ENCODE measurements around the gene THUMPD2.
"Not testable (repeated sequence)": the region's sequence is repeated elsewhere in the genome, so short reads cannot be mapped to it uniquely, and the experiment has no call there.

Gene THUMPD2

GRCh38 chr2:39800752-39801151 lies 21.7 kb upstream of the THUMPD2 start:
- no peak for DNase-seq
- Histone ChIP-seq H3K36me3 (replicated peaks; ENCODE audit: insufficient read depth, low read length) (no peaks in the 10 kb centered on the region), H3F3A (ENCODE audit: insufficient read depth, low read length) (no peaks in the 10 kb centered on the region), H3K4me1 (ENCODE audit: low read length) (no peaks in the 10 kb centered on the region), H4K20me1 (ENCODE audit: insufficient read depth, low read length) (no peaks in the 10 kb centered on the region), H3K27ac (ENCODE audit: low read length) (no peak overlapping the region), H2AFZ (ENCODE audit: low read length) (no peak overlapping the region), H3K4me2 (ENCODE audit: low read depth, low read length) (no peak overlapping the region), H3K27me3 (replicated peaks; ENCODE audit: insufficient read depth, low read length) (no peaks in the 10 kb centered on the region), H3K79me2 (ENCODE audit: low read length) (no peaks in the 10 kb centered on the region), H3K9me2 (replicated peaks; ENCODE audit: insufficient read depth, low read length) (no peaks in the 10 kb centered on the region), H3K4me3 (ENCODE audit: low read length) (no peak overlapping the region), H3K9me3 (replicated peaks; ENCODE audit: insufficient read depth, low read length) (no peaks in the 10 kb centered on the region), H3K9ac (ENCODE audit: low read length) (no peak overlapping the region)
- TF ChIP-seq EZH2 (optimal IDR thresholded peaks at IDR 0.05; ENCODE audit: low read depth, low read length) (no peak), EZH2phosphoT487 (IDR thresholded peaks at IDR 0.05; ENCODE audit: low read length) (no peak), CTCF (IDR thresholded peaks at IDR 0.05; ENCODE audit: low read length) (no peak)

GRCh38 chr2:39796134-39796533 lies 17.1 kb upstream of the THUMPD2 start:
- TF ChIP-seq EZH2phosphoT487 (IDR thresholded peaks at IDR 0.05; ENCODE audit: low read length) (no peak), CTCF (IDR thresholded peaks at IDR 0.05; ENCODE audit: low read length) (no peak), EZH2 (optimal IDR thresholded peaks at IDR 0.05; ENCODE audit: low read depth, low read length) (no peak)
- no peak overlapping the region for H3K4me3 ChIP-seq (ENCODE audit: low read length)
- no peak for DNase-seq
- no peak overlapping the region for H3K4me2 ChIP-seq (ENCODE audit: low read depth, low read length)
- H3K27ac ChIP-seq (ENCODE audit: low read length), result no peak overlapping the region
- H3K36me3 ChIP-seq (replicated peaks; ENCODE audit: insufficient read depth, low read length), result no peaks in the 10 kb centered on the region
- H3K9me2 ChIP-seq (replicated peaks; ENCODE audit: insufficient read depth, low read length), result no peaks in the 10 kb centered on the region
- H2AFZ ChIP-seq (ENCODE audit: low read length), result no peak overlapping the region
- H4K20me1 ChIP-seq (ENCODE audit: insufficient read depth, low read length), result no peaks in the 10 kb centered on the region
- no peaks in the 10 kb centered on the region for H3K9me3 ChIP-seq (replicated peaks; ENCODE audit: insufficient read depth, low read length)
- no peaks in the 10 kb centered on the region for H3F3A ChIP-seq (ENCODE audit: insufficient read depth, low read length)
- no peak overlapping the region for H3K9ac ChIP-seq (ENCODE audit: low read length)
- no peaks in the 10 kb centered on the region for H3K4me1 ChIP-seq (ENCODE audit: low read length)
- no peaks in the 10 kb centered on the region for H3K27me3 ChIP-seq (replicated peaks; ENCODE audit: insufficient read depth, low read length)
- H3K79me2 ChIP-seq (ENCODE audit: low read length), result no peaks in the 10 kb centered on the region

DNA sequence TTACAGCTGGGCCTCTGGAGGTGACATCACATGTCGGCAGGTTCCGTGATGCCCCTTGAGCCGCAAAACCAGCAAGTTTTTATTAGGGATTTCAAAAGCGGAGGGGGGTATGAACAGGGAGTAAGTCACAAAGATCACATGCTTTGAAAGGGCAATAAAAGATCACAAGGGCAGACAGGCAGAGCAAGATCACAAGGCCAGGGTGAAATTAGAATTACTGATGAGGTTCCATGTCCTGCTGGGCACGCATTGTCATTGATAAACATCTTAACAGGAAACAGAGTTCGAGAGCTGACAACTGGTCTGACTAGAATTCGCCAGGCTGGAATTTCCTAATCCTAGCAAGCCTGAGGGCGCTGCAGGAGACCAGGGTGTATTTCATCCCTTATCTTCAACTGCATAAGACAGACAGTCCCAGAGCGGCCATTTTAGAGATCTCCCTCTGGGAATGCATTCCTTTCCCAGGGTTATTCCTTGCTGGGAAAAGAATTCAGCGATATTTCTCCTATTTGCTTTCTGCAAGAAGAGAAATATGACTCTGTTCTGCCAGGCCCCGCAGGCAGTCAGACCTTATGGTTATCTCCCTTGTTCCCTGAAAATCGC lies 11.3 kb upstream of the THUMPD2 start:
- not testable (repeated sequence) for H3K9me3 ChIP-seq (replicated peaks; ENCODE audit: insufficient read depth, low read length); H3K4me1 ChIP-seq (ENCODE audit: low read length); H3K4me3 ChIP-seq (ENCODE audit: low read length); H3F3A ChIP-seq (ENCODE audit: insufficient read depth, low read length); H3K27me3 ChIP-seq (replicated peaks; ENCODE audit: insufficient read depth, low read length); H3K27ac ChIP-seq (ENCODE audit: low read length); DNase-seq; H2AFZ ChIP-seq (ENCODE audit: low read length); H3K9ac ChIP-seq (ENCODE audit: low read length); H4K20me1 ChIP-seq (ENCODE audit: insufficient read depth, low read length); H3K79me2 ChIP-seq (ENCODE audit: low read length); H3K4me2 ChIP-seq (ENCODE audit: low read depth, low read length); H3K9me2 ChIP-seq (replicated peaks; ENCODE audit: insufficient read depth, low read length); H3K36me3 ChIP-seq (replicated peaks; ENCODE audit: insufficient read depth, low read length)

DNA sequence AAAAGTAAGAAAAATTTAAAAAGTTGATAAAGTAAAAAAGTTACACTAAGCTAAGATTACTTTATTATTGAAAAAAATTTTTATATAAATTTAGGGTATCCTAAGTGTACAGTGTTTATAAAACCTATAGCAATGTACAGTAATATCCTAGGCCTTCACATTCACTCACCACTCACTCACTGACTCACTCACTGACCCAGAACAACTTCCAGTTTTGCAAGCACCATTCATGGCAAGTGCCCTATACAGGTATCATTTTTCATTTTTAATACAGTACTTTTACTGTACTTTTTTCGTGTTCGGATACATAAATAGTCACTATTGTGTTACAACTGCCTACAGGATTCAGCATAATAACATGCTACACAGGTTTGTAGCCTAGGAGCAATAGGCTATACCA lies 8.9 kb upstream of the THUMPD2 start:
- Histone ChIP-seq H3K36me3 (replicated peaks; ENCODE audit: insufficient read depth, low read length) (no peaks in the 10 kb centered on the region), H3K27ac (ENCODE audit: low read length) (no peak overlapping the region), H4K20me1 (ENCODE audit: insufficient read depth, low read length) (no peaks in the 10 kb centered on the region), H3K27me3 (replicated peaks; ENCODE audit: insufficient read depth, low read length) (no peaks in the 10 kb centered on the region), H3K9ac (ENCODE audit: low read length) (no peak overlapping the region), H3K4me2 (ENCODE audit: low read depth, low read length) (no peak overlapping the region), H3K4me3 (ENCODE audit: low read length) (no peak overlapping the region), H2AFZ (ENCODE audit: low read length) (no peak overlapping the region), H3K9me3 (replicated peaks; ENCODE audit: insufficient read depth, low read length) (no peaks in the 10 kb centered on the region), H3K4me1 (ENCODE audit: low read length) (no peaks in the 10 kb centered on the region), H3K79me2 (ENCODE audit: low read length) (no peaks in the 10 kb centered on the region), H3K9me2 (replicated peaks; ENCODE audit: insufficient read depth, low read length) (no peaks in the 10 kb centered on the region), H3F3A (ENCODE audit: insufficient read depth, low read length) (no peaks in the 10 kb centered on the region)
- TF ChIP-seq EZH2phosphoT487 (IDR thresholded peaks at IDR 0.05; ENCODE audit: low read length), result no peak
- no peak for DNase-seq
